Measurements from ENCODE around the gene LPAR3.

GRCh38 chr1:84913555-84913892 is 20.5 kb upstream of the LPAR3 start:
- TF ChIP-seq EZH2 (IDR thresholded peaks at IDR 0.05; ENCODE audit: insufficient read depth, poor library complexity, severe bottlenecking) (no peak), EZH2phosphoT487 (IDR thresholded peaks at IDR 0.05; ENCODE audit: insufficient read depth, low read depth) (no peak)
